ENCODE data around the gene SMIM23. TPM values are rescaled to one million over a fixed set of nuclear protein-coding genes. Genes with fewer than 3 reads are reported as not detected.
A peak's percentile ranks its signal among the peaks of the same experiment; 100 is the strongest.

The SMIM23 gene
- total and polyA plus RNA-seq, 5 donors from 2014 or later = not detected

DNA sequence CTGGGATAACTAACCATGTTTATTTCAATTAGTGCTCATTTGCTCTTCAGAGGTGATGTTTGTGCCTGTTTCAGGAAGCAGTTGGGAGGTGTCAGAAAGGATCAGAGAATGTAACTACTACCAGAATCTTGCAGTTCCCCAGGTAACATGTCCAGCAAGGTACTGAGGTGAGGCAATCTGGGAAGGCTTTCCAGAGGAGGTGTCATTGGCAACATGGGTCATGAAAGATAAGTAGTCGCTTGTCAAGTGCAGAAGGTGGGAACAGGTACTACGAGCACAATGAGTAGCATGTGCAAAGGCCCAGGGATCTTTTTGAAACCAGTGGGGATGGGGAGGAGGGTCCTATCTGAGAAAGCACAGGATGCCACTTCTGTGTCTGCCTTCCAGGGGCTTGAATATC lies 4.8 kb downstream of the SMIM23 start:
- DNase-seq (no peak), ATAC-seq (ENCODE audit: low read depth in 2 of 2) (no peak)
- Histone ChIP-seq H3K4me3 (ENCODE audit: low read depth, low read length) (no peak overlapping the region), H3K27ac (ENCODE audit: insufficient read depth, low read length, poor library complexity, severe bottlenecking) (no peak overlapping the region), H3K27me3 (ENCODE audit: control insufficient read depth, insufficient read depth, low read length) (peaks cover 2% of the 10 kb centered on the region), H3K4me1 (ENCODE audit: control insufficient read depth, insufficient read depth, low read length, poor library complexity, severe bottlenecking) (no peaks in the 10 kb centered on the region), H3K9me3 (ENCODE audit: control insufficient read depth in 2 of 2, low read length in 2 of 2) (no peaks in the 10 kb centered on the region), H3K36me3 (ENCODE audit: control insufficient read depth, insufficient read depth, low read length) (no peaks in the 10 kb centered on the region)
- Mint-ChIP-seq H3K27me3 (peaks cover 11% of the 10 kb centered on the region), H3K9me3 (peaks cover 0 to 2% (median 0%) of the 10 kb centered on the region in 7 donors), H3K36me3 (no peaks in the 10 kb centered on the region), H3K4me1 (no peaks in the 10 kb centered on the region), H3K4me3 (no peak overlapping the region), H3K27ac (peak overlapping the region in 1 of 3 donors; percentile 80)

DNA sequence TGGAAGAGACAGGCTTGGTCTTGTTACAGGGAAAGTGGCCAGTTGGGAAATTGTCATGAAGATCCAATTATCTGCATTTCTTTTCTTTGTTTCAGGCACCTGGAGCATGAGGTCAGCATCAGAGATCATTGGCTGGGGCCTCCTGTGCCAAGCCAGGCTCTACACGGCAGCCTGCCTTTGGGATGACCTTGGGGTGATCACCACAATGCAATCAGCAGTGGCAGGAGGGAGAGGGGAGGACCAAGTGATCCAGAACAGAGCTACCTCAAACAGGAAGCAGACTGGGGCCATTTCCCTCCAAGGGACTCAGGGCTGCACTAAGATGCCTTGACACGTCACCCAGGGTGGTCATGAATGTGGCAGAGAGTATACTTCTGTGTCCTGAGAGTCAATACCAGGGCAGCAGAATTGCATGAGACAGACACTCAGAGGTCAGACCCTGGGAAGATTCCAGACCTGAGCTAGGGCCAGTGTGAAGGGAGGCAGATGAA lies 8.9 kb downstream of the SMIM23 start:
- Histone ChIP-seq H3K27me3 (ENCODE audit: control insufficient read depth, insufficient read depth, low read length) (no peaks in the 10 kb centered on the region), H3K9me3 (ENCODE audit: control insufficient read depth in 2 of 2, low read length in 2 of 2) (no peaks in the 10 kb centered on the region), H3K4me3 (ENCODE audit: low read depth, low read length) (no peak overlapping the region), H3K4me1 (ENCODE audit: control insufficient read depth, insufficient read depth, low read length, poor library complexity, severe bottlenecking) (no peaks in the 10 kb centered on the region), H3K27ac (ENCODE audit: insufficient read depth, low read length, poor library complexity, severe bottlenecking) (no peak overlapping the region), H3K36me3 (ENCODE audit: control insufficient read depth, insufficient read depth, low read length) (no peaks in the 10 kb centered on the region)
- Mint-ChIP-seq H3K4me1 (no peaks in the 10 kb centered on the region), H3K9me3 (peaks cover 0 to under 1% (median 0%) of the 10 kb centered on the region in 7 donors), H3K36me3 (no peaks in the 10 kb centered on the region), H3K4me3 (no peak overlapping the region), H3K27ac (no peak overlapping the region), H3K27me3 (no peaks in the 10 kb centered on the region)
- no peak for ATAC-seq (ENCODE audit: low read depth in 2 of 2)
- DNase-seq = no peak

DNA sequence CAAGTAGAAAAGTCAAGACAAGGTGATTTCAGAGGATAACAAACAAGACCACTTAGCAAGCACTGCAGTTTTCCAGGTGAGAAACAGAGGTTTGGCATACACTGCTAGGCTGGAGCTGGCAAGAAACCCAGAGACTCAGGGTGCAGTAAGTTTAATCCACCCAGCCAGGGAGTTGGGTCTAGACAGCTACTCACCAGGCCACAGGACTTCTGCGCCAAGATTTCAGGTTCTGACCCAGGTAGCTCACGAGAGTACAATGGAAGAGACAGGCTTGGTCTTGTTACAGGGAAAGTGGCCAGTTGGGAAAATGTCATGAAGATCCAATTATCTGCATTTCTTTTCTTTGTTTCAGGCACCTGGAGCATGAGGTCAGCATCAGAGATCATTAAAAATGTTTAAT lies 9.8 kb downstream of the SMIM23 start:
- no peak overlapping the region for H3K4me3 Mint-ChIP-seq
- Histone ChIP-seq H3K27me3 (ENCODE audit: control insufficient read depth, insufficient read depth, low read length) (no peaks in the 10 kb centered on the region), H3K4me3 (ENCODE audit: low read depth, low read length) (no peak overlapping the region), H3K4me1 (ENCODE audit: control insufficient read depth, insufficient read depth, low read length, poor library complexity, severe bottlenecking) (no peaks in the 10 kb centered on the region), H3K9me3 (ENCODE audit: control insufficient read depth in 2 of 2, low read length in 2 of 2) (no peaks in the 10 kb centered on the region), H3K27ac (ENCODE audit: insufficient read depth, low read length, poor library complexity, severe bottlenecking) (no peak overlapping the region), H3K36me3 (ENCODE audit: control insufficient read depth, insufficient read depth, low read length) (no peaks in the 10 kb centered on the region)
- H3K36me3 Mint-ChIP-seq = no peaks in the 10 kb centered on the region
- no peaks in the 10 kb centered on the region for H3K9me3 Mint-ChIP-seq
- no peaks in the 10 kb centered on the region for H3K27me3 Mint-ChIP-seq
- DNase-seq = no peak
- H3K27ac Mint-ChIP-seq = no peak overlapping the region
- ATAC-seq (ENCODE audit: low read depth in 2 of 2) = no peak
- H3K4me1 Mint-ChIP-seq = no peaks in the 10 kb centered on the region

DNA sequence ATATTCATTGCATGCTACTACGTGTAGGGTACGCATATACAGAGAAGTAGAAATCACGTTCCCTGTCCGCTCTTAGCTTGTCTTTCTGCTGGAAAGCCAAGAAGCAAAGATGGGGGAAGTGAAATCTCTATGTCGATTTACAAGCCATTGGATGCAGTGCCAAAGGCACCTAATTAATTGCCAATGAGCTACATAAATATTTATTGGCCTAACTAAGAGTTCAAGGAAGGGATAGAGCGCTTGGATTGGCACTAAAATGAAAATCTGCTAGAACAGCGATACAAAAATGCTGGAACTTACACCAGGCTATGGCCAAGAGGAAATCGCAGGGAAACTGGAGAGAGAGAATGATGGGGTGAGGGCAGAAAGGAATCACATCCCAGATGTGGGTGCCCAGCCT lies 10.8 kb downstream of the SMIM23 start:
- Mint-ChIP-seq H3K9me3 (no peaks in the 10 kb centered on the region), H3K4me1 (no peaks in the 10 kb centered on the region), H3K27ac (no peak overlapping the region), H3K4me3 (no peak overlapping the region), H3K27me3 (no peaks in the 10 kb centered on the region), H3K36me3 (no peaks in the 10 kb centered on the region)
- H3K4me1 ChIP-seq (ENCODE audit: control insufficient read depth, insufficient read depth, low read length, poor library complexity, severe bottlenecking) = no peaks in the 10 kb centered on the region
- ATAC-seq (ENCODE audit: low read depth in 2 of 2) = no peak
- no peaks in the 10 kb centered on the region for H3K9me3 ChIP-seq (ENCODE audit: control insufficient read depth in 2 of 2, low read length in 2 of 2)
- no peak overlapping the region for H3K4me3 ChIP-seq (ENCODE audit: low read depth, low read length)
- H3K27me3 ChIP-seq (ENCODE audit: control insufficient read depth, insufficient read depth, low read length) = no peaks in the 10 kb centered on the region
- H3K36me3 ChIP-seq (ENCODE audit: control insufficient read depth, insufficient read depth, low read length) = no peaks in the 10 kb centered on the region
- no peak for DNase-seq
- H3K27ac ChIP-seq (ENCODE audit: insufficient read depth, low read length, poor library complexity, severe bottlenecking) = no peak overlapping the region

DNA sequence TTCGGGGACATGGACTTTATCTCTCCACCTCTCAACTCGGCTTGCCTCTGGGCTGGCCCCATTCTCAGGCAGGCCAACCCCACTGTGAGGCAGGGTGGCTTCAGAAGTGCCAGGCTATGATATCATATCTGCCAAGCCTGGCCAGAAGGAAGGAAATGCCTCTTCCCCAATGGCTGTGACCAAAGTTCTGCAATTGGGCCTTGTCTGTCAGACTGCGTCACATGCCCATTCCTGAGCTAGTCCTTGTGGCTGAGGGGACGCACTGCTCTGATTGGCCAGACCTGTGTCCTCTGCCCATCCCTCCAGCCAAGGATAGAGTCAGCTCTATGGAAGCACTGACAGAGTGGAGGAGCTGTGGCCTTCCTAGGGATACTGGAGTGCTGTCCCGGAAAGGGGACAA lies 11.9 kb downstream of the SMIM23 start:
- no peak for DNase-seq
- ATAC-seq (ENCODE audit: low read depth in 2 of 2) = no peak
- Histone ChIP-seq H3K27me3 (ENCODE audit: control insufficient read depth, insufficient read depth, low read length) (no peaks in the 10 kb centered on the region), H3K4me3 (ENCODE audit: low read depth, low read length) (no peak overlapping the region), H3K36me3 (ENCODE audit: control insufficient read depth, insufficient read depth, low read length) (no peaks in the 10 kb centered on the region), H3K27ac (ENCODE audit: insufficient read depth, low read length, poor library complexity, severe bottlenecking) (no peak overlapping the region), H3K9me3 (ENCODE audit: control insufficient read depth in 2 of 2, low read length in 2 of 2) (no peaks in the 10 kb centered on the region), H3K4me1 (ENCODE audit: control insufficient read depth, insufficient read depth, low read length, poor library complexity, severe bottlenecking) (no peaks in the 10 kb centered on the region)
- no peak overlapping the region for H3K4me3 Mint-ChIP-seq
- no peaks in the 10 kb centered on the region for H3K36me3 Mint-ChIP-seq
- H3K4me1 Mint-ChIP-seq = no peaks in the 10 kb centered on the region
- no peak overlapping the region for H3K27ac Mint-ChIP-seq
- H3K27me3 Mint-ChIP-seq = no peaks in the 10 kb centered on the region
- no peaks in the 10 kb centered on the region for H3K9me3 Mint-ChIP-seq

DNA sequence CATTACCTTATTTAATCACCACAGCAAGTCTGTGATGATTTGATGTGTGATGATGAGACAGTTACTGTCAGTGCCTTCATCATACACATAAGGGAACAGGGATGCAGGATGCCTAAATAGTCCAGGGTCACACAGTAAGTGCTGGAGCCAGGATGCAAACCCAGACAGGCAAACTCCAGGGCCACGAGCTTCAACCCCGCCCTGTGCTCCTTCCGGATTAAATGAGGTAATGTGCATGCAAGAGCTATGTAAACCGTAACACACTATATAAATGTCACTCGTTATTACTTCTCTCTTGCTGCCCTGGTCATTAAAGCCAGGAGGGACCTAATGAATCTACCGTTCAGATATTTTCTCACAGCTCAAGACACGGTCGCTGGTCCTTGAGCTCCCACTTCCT lies 12.8 kb downstream of the SMIM23 start:
- Mint-ChIP-seq H3K4me3 (no peak overlapping the region), H3K9me3 (no peaks in the 10 kb centered on the region), H3K4me1 (no peaks in the 10 kb centered on the region), H3K27ac (no peak overlapping the region), H3K36me3 (no peaks in the 10 kb centered on the region), H3K27me3 (no peaks in the 10 kb centered on the region)
- no peaks in the 10 kb centered on the region for H3K36me3 ChIP-seq (ENCODE audit: control insufficient read depth, insufficient read depth, low read length)
- no peaks in the 10 kb centered on the region for H3K27me3 ChIP-seq (ENCODE audit: control insufficient read depth, insufficient read depth, low read length)
- no peak overlapping the region for H3K27ac ChIP-seq (ENCODE audit: insufficient read depth, low read length, poor library complexity, severe bottlenecking)
- no peak overlapping the region for H3K4me3 ChIP-seq (ENCODE audit: low read depth, low read length)
- H3K9me3 ChIP-seq (ENCODE audit: control insufficient read depth in 2 of 2, low read length in 2 of 2) = no peaks in the 10 kb centered on the region
- H3K4me1 ChIP-seq (ENCODE audit: control insufficient read depth, insufficient read depth, low read length, poor library complexity, severe bottlenecking) = no peaks in the 10 kb centered on the region
- no peak for ATAC-seq (ENCODE audit: low read depth in 2 of 2)
- DNase-seq = no peak

DNA sequence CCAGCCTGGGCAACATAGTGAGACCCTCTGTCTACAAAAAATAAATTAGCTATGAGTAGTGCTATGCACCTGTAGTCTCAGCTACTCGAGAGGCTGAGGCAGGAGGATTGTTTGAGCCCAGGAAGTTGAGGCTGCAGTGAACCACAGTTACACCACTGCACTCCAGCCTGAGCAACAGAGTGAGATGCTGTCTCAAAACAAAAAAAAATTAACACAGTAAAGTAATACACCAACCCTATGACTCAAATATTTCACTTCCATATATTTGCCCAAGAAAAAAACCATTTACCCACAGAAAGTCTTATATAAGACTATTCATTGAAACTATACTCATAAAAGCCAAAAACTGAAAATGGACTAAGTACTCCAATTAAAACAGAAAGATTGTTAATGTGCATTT lies 16.2 kb downstream of the SMIM23 start:
- Mint-ChIP-seq H3K36me3 (no peaks in the 10 kb centered on the region), H3K4me3 (no peak overlapping the region), H3K9me3 (no peaks in the 10 kb centered on the region), H3K27me3 (peaks cover 22% of the 10 kb centered on the region), H3K4me1 (peaks cover 0 to 5% (median under 1%) of the 10 kb centered on the region in 4 donors), H3K27ac (no peak overlapping the region)
- Histone ChIP-seq H3K27ac (ENCODE audit: insufficient read depth, low read length, poor library complexity, severe bottlenecking) (no peak overlapping the region), H3K27me3 (ENCODE audit: control insufficient read depth, insufficient read depth, low read length) (peaks cover 7% of the 10 kb centered on the region), H3K4me1 (ENCODE audit: control insufficient read depth, insufficient read depth, low read length, poor library complexity, severe bottlenecking) (no peaks in the 10 kb centered on the region), H3K9me3 (ENCODE audit: control insufficient read depth in 2 of 2, low read length in 2 of 2) (no peaks in the 10 kb centered on the region), H3K4me3 (ENCODE audit: low read depth, low read length) (no peak overlapping the region), H3K36me3 (ENCODE audit: control insufficient read depth, insufficient read depth, low read length) (no peaks in the 10 kb centered on the region)
- ATAC-seq (ENCODE audit: low read depth in 2 of 2) (no peak), DNase-seq (no peak)

DNA sequence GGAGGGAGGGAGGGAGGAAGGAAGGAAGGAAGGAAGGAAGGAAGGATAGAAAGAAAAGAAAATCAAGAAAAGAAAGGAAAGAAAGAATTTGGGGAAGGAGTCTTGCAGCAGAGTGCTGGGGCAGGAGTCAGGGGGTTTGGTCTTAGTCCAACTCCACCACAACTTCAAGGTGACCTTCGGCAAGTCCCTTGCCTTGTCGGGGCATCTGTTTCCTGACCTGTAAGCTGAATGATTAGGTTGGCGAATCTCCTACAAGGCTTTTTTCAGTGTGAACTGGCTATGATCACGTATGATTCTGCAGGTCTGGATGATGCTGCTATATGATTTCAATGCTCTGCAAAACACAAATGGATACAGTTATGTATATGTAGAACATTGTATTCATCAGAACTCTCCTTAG lies 20.1 kb downstream of the SMIM23 start:
- H3K27me3 Mint-ChIP-seq = peaks cover 41% of the 10 kb centered on the region
- H3K4me3 Mint-ChIP-seq = no peak overlapping the region
- Histone ChIP-seq H3K4me3 (ENCODE audit: low read depth, low read length) (no peak overlapping the region), H3K36me3 (ENCODE audit: control insufficient read depth, insufficient read depth, low read length) (no peaks in the 10 kb centered on the region), H3K27me3 (ENCODE audit: control insufficient read depth, insufficient read depth, low read length) (peaks cover 10% of the 10 kb centered on the region), H3K27ac (ENCODE audit: insufficient read depth, low read length, poor library complexity, severe bottlenecking) (no peak overlapping the region), H3K9me3 (ENCODE audit: control insufficient read depth in 2 of 2, low read length in 2 of 2) (no peaks in the 10 kb centered on the region), H3K4me1 (ENCODE audit: control insufficient read depth, insufficient read depth, low read length, poor library complexity, severe bottlenecking) (no peaks in the 10 kb centered on the region)
- peaks cover 0 to 5% (median 0%) of the 10 kb centered on the region in 7 donors for H3K9me3 Mint-ChIP-seq
- DNase-seq = no peak
- no peak overlapping the region for H3K27ac Mint-ChIP-seq
- ATAC-seq (ENCODE audit: low read depth in 2 of 2) = no peak
- H3K4me1 Mint-ChIP-seq = peaks cover 0 to 6% (median 4%) of the 10 kb centered on the region in 4 donors
- no peaks in the 10 kb centered on the region for H3K36me3 Mint-ChIP-seq
